Measurements from ENCODE around the gene ROBO1. TPM values are rescaled to one million over a fixed set of nuclear protein-coding genes. Genes with fewer than 3 reads are reported as not detected.

ROBO1 gene
- total and polyA plus RNA-seq, 2 donors (not counting 3 experiments of a cell fraction or from before 2014, with no cell fraction given) = 5.9 to 14.2 TPM

DNA sequence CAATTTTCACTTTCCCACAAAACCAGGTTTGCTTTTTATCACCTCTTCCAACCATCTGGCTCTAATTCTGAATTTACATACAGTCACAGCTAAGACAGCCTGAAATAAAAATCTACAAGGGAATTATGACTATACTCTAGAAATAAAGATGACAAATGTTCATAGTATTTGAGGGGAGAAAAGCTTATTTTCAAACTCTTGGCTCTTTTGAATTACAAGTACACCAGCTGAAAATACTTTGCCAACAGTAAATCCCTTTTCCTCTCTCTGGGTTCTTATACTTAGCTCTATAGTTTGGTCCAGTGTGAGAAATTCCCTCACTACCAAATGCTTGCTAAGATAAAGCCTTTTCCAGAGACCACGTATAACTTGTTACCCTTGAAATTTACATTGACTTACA, 1037.9 kb downstream of the ROBO1 start:
- H2AFZ ChIP-seq (ENCODE audit: low read depth, low read length) = no peak overlapping the region
- no peaks in the 10 kb centered on the region for H3K27me3 ChIP-seq (ENCODE audit: control insufficient read depth in 2 of 2, insufficient read depth in 2 of 2, low read length in 2 of 2)
- no peak overlapping the region for H3K4me3 ChIP-seq (replicated peaks in 1 of 3; ENCODE audit: insufficient read depth in 1 of 3, low read depth in 1 of 3, low read length in 3 of 3)
- no peaks in the 10 kb centered on the region for H3K36me3 ChIP-seq (ENCODE audit: control insufficient read depth in 2 of 2, extremely low read depth in 1 of 2, insufficient read depth in 2 of 2, low read length in 2 of 2)
- H3K9ac ChIP-seq (replicated peaks; ENCODE audit: extremely low read depth, insufficient read depth, low read length) = no peak overlapping the region
- no peaks in the 10 kb centered on the region for H4K20me1 ChIP-seq (replicated peaks; ENCODE audit: control insufficient read depth, extremely low read depth, insufficient read depth, low read length)
- ChIA-PET CTCF (interaction anchor here (1.1 to 1.6 kb wide), 2 partner anchors 9 to 11 kb away, joined by 3 to 4 read pairs; no protein-coding TSS in a partner anchor), POLR2A (no interaction called here)
- no TSS peak for BruUV-seq (replicated peaks)
- TF ChIP-seq MYC (IDR thresholded peaks at IDR 0.05; ENCODE audit: low read depth, low read length) (no peak), POLR2A (IDR thresholded peaks at IDR 0.05; ENCODE audit: low read depth, low read length) (no peak), POLR2AphosphoS5 (IDR thresholded peaks at IDR 0.05; ENCODE audit: insufficient read depth, low read depth, low read length) (no peak), FOS (IDR thresholded peaks at IDR 0.05; ENCODE audit: borderline replicate concordance, insufficient read depth, low read length) (no peak), JUN (IDR thresholded peaks at IDR 0.05; ENCODE audit: borderline replicate concordance, insufficient read depth, insufficient read length, low read depth) (no peak), GATA2 (IDR thresholded peaks at IDR 0.05; ENCODE audit: insufficient read depth, insufficient read length, low read depth, low read length) (no peak), EZH2 (IDR thresholded peaks at IDR 0.05; ENCODE audit: borderline replicate concordance, low read depth, low read length, severe bottlenecking) (no peak)
- TF ChIP-seq, protein P1, sequence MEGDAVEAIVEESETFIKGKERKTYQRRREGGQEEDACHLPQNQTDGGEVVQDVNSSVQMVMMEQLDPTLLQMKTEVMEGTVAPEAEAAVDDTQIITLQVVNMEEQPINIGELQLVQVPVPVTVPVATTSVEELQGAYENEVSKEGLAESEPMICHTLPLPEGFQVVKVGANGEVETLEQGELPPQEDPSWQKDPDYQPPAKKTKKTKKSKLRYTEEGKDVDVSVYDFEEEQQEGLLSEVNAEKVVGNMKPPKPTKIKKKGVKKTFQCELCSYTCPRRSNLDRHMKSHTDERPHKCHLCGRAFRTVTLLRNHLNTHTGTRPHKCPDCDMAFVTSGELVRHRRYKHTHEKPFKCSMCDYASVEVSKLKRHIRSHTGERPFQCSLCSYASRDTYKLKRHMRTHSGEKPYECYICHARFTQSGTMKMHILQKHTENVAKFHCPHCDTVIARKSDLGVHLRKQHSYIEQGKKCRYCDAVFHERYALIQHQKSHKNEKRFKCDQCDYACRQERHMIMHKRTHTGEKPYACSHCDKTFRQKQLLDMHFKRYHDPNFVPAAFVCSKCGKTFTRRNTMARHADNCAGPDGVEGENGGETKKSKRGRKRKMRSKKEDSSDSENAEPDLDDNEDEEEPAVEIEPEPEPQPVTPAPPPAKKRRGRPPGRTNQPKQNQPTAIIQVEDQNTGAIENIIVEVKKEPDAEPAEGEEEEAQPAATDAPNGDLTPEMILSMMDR (IDR thresholded peaks at IDR 0.05; ENCODE audit: extremely low read depth in 1 of 2, insufficient read depth in 1 of 2, low read depth in 1 of 2, low read length in 2 of 2) = no peak
- TF ChIP-seq, protein P2, sequence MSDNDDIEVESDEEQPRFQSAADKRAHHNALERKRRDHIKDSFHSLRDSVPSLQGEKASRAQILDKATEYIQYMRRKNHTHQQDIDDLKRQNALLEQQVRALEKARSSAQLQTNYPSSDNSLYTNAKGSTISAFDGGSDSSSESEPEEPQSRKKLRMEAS (IDR thresholded peaks at IDR 0.05; ENCODE audit: insufficient read depth, insufficient read length) = no peak
- DNase-seq (ENCODE audit: low read depth, low spot score) = no peak
- no peak overlapping the region for H3K4me2 ChIP-seq (ENCODE audit: insufficient read depth, low read length)
- no peak overlapping the region for H3K27ac ChIP-seq (ENCODE audit: insufficient read depth, low read depth, low read length)
- H3K79me2 ChIP-seq (ENCODE audit: control insufficient read depth, insufficient read depth, low read length) = no peaks in the 10 kb centered on the region
- H3K4me1 ChIP-seq (ENCODE audit: control insufficient read depth, extremely low read depth, insufficient read depth, low read length) = no peaks in the 10 kb centered on the region
- intact Hi-C loops (cut with micrococcal nuclease) = no loop called here
- no peaks in the 10 kb centered on the region for H3K9me3 ChIP-seq (replicated peaks; ENCODE audit: control insufficient read depth, insufficient read depth, low read length)
- dilution Hi-C loops (cut with MboI; ENCODE audit: extremely low pct_ligation_motif_present, low sequenced_read_pairs) = no loop called here
- H3K9me1 ChIP-seq (replicated peaks; ENCODE audit: control insufficient read depth, extremely low read depth, insufficient read depth, low read length) = no peaks in the 10 kb centered on the region
- FAIRE-seq = no peak

Measured in endothelial cell of umbilical vein (primary cell).